Measurements from ENCODE around the gene TRMT11. TPM values are rescaled to one million over a fixed set of nuclear protein-coding genes. Genes with fewer than 3 reads are reported as not detected.

The TRMT11 gene
- total and polyA plus RNA-seq, 9 of the 15 experiments (the other 6 are each of a cell fraction or from before 2014, with no cell fraction given) = 38.8 to 88.0 (median 59.8) TPM

DNA sequence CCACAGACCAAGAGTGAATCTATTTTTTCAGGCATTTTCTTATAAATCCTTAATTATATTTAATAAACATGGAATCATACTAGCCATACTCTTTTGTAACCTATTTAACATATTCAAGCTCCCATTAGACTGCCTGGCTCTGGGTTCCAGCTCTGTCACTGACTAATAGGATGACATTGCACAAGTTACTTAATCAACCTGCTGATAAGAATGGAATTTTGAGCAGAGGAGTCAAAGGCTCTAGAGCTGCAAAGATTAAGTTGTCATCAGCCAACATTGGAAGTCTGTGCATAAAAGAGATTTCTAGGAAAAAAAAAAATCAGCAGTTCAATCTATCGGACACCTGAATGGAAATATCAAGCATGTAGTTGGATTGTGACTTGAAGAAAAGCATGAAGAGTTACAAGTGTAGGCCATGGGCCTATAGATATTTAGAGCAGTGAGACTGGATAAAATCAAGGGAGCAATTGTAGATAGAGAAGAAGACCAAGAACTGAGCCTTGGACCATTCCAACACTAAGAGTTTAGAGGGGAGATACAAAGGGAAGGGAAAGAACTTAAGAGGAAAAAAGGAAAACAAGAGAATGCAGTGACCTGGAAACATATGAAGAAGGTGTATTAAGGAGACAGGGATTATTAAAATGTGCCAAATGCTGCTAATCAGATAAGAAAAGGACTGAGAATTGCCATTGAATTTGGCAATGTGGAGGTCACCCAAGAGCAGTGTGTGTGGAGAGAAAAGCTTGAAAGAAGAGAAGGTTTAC lies 40.8 kb upstream of the TRMT11 start (continued):
- TF ChIP-seq CREB1 (IDR thresholded peaks at IDR 0.05) (no peak; the same call in 1 of the 2 replicates), CREB1 (CRISPR knock-in tag; IDR thresholded peaks at IDR 0.05) (no peak), ZNF184 (CRISPR knock-in tag; IDR thresholded peaks at IDR 0.05) (no peak), ZSCAN32 (CRISPR knock-in tag; IDR thresholded peaks at IDR 0.05) (no peak), RBM14 (IDR thresholded peaks at IDR 0.05; ENCODE audit: borderline replicate concordance, insufficient read depth, low read depth, low read length) (no peak), C11orf30 (IDR thresholded peaks at IDR 0.05; ENCODE audit: low read depth) (peak; percentile 79), KLF16 (IDR thresholded peaks at IDR 0.05) (no peak), CHD1 (IDR thresholded peaks at IDR 0.05; ENCODE audit: low read length) (no peak), JUN (IDR thresholded peaks at IDR 0.05; ENCODE audit: borderline replicate concordance, low read depth, low read length) (0 out of 2 replicates have a peak, but pooled peaks have one; percentile 15), JUN (CRISPR knock-in tag; IDR thresholded peaks at IDR 0.05; ENCODE audit: borderline replicate concordance) (no peak), POLR2B (IDR thresholded peaks at IDR 0.05; ENCODE audit: low read depth, partially characterized antibody) (no peak), E2F6 (IDR thresholded peaks at IDR 0.05; ENCODE audit: borderline replicate concordance in 1 of 2, extremely low read depth in 1 of 2, insufficient read depth in 1 of 2, insufficient read length in 1 of 2, low read depth in 1 of 2, low read length in 1 of 2, poor library complexity in 1 of 2, severe bottlenecking in 1 of 2) (no peak), ZBTB17 (CRISPR knock-in tag; IDR thresholded peaks at IDR 0.05) (no peak), HCFC1 (IDR thresholded peaks at IDR 0.05; ENCODE audit: low read depth, low read length) (no peak), MLX (CRISPR knock-in tag; conservative IDR thresholded peaks at IDR 0.05) (no peak), EZH2 (IDR thresholded peaks at IDR 0.05; ENCODE audit: borderline replicate concordance, low read depth, low read length) (no peak), NR4A1 (CRISPR knock-in tag; IDR thresholded peaks at IDR 0.05) (no peak), NR4A1 (tag; IDR thresholded peaks at IDR 0.05) (no peak), HMG20A (CRISPR knock-in tag; conservative IDR thresholded peaks at IDR 0.05) (no peak), NCOA4 (IDR thresholded peaks at IDR 0.05; ENCODE audit: partially characterized antibody) (no peak)
- TF ChIP-seq, protein P1, sequence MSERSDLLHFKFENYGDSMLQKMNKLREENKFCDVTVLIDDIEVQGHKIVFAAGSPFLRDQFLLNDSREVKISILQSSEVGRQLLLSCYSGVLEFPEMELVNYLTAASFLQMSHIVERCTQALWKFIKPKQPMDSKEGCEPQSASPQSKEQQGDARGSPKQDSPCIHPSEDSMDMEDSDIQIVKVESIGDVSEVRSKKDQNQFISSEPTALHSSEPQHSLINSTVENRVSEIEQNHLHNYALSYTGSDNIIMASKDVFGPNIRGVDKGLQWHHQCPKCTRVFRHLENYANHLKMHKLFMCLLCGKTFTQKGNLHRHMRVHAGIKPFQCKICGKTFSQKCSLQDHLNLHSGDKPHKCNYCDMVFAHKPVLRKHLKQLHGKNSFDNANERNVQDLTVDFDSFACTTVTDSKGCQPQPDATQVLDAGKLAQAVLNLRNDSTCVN (CRISPR knock-in tag; IDR thresholded peaks at IDR 0.05) = peak; percentile 50; the same call in 1 of the 2 replicates
- TF ChIP-seq, protein P2, sequence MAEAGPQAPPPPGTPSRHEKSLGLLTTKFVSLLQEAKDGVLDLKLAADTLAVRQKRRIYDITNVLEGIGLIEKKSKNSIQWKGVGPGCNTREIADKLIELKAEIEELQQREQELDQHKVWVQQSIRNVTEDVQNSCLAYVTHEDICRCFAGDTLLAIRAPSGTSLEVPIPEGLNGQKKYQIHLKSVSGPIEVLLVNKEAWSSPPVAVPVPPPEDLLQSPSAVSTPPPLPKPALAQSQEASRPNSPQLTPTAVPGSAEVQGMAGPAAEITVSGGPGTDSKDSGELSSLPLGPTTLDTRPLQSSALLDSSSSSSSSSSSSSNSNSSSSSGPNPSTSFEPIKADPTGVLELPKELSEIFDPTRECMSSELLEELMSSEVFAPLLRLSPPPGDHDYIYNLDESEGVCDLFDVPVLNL (CRISPR knock-in tag; IDR thresholded peaks at IDR 0.05; ENCODE audit: low read depth) = no peak

Measured in K562 (cell line).